CD4-positive, alpha-beta T cell treated with Interferon gamma for 1 hour (primary cell): ENCODE measurements around the gene RNASEH2B.

Experiments
- DNase-seq: peaks from one replicate; pipeline ENCODE4 v3.0.0-alpha.2; 2020

The RNASEH2B gene

DNA sequence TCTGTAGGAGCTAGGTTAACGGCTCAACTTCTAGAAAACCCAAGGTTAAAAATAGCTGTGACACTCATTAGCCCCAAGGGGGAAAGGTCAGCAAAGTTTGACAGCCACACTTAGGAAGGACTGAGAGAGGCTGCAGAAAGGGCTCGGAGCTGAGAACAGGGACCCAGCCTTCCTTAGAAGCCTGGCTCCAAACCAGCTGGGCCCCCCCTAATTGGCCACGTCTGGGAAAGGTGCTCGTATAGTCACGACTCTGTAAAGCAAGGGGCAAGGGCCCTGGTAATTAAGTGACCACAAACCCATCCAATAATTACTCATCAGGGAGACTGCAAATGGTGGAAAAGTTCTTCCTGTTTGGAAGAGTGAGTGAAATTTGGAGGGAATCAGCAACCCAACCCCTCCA is 90.5 kb downstream of the RNASEH2B start:
- DNase-seq = no peak

DNA sequence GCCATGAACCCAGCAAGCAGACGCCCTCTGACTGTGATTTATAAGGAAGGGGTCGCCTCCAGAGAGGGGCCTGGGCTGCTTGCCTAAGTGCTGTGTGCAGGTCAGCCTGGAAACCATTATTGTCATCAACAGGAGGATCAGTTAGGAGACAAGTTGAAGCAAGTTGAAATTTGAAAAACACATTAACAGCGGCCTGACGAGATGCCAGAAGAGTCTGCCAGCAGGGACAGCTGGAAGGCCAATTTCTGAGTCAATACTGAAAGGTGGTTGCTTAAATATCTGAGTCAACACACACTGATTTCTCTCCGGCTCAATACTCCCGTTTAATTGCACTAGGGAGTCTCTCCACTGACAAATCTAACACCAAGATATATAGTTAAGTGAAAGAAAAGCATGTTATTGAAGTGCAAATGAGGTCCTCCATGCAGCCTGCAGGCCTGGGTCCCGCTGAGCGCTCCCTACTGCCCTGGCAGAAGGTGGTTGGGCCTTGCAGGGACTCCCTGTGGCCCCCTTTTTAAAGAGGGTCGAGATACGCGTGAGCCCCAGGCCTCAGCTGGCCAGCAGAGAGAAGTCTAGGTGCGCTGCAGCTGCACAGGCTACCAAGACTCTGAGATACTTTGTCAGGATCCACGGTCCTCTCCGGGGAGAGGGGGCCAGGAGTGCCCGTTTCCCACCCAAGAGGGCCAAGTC is 91.1 kb downstream of the RNASEH2B start:
- no peak for DNase-seq

DNA sequence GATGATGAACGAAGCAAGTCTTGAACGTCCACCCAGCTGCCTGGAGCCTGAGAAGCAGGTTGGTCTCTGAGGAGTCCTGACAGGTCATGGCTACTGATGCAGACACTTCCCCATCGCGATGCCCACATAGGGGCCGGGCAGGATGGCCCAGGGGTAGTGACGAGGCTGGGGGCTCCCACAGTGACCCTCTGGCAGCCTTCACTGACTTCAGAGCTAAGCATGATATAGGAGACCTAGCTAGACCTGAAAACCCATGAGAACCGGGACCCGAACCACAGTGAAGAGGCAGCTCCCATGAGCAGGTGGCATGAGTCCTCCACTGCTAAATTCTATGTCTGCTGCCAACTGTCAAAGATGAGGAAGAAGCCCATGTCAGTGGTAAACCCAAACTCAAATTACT is 91.7 kb downstream of the RNASEH2B start:
- DNase-seq = no peak

DNA sequence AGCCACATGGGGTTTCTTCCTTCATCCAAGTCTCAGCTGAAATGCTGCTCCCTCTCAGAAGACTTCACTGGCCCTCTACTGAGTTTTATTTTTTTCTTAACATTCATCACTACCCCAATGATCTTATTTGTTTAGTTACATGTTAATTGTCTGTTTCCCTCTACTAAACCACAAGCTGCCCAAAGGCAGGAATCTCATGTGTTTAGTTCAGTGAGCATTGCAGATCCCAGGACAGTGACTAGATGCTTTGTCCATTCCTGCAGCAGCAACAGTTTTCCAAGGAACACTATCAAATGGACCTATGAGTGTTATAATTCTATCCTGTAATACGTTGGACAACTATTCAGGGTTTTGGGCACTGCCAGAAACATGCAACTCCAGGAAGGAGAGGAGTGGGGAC is 93.1 kb downstream of the RNASEH2B start:
- no peak for DNase-seq

DNA sequence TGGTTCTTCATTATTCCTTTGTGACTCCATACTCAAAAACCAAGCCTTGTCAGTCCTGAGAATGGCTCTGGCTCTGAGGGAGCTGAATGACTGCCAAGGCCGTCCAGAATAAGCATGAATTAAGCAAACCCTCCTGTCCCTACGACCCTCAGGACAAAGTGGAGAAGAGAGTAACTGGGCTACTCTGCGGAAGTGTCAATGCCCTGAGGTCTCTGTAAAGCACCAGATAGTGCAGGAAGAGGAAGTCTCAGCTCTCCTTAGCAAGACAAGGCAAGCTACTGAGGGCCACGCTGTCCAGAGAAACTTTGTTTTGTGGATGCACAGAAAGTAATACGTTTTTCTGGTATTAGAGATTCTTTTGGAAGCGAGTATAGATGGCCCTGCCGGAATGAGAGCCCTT is 94.1 kb downstream of the RNASEH2B start:
- no peak for DNase-seq

DNA sequence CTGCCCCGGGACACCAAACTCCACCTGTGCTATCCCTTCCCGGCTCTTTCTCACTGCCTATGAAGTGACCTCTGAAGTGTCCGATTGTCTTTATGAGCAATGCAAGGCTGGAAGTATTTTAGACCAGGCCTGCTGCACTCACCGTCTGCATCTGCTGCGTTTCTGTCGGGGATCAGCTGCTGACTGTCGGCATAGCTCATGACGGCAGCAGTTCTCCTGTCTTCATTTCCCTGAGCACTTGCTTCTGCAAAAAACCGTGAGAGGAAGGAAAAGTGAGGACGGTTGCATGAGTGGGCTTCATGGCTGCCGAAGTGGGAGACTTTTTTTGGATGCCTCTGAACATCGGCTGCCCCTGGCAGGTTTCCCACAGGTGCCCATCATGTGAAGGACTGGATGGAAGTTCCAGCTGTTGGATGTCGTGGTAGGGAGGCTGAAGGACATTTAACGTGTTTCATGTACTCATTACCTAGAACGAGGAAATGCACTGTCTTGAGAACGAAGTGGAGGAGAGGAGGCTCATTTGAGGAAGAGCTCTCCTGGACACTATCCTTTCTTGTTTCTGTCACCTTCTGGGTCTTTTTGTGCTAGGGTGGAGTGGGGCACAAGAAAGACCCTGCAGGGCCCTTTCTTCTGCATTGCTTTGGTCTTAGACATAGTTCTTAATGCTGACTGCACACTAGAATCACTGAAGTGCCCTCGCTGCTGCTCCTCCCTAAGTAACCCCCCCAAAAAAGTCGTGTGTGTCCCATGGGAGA is 94.7 kb downstream of the RNASEH2B start:
- no peak for DNase-seq

DNA sequence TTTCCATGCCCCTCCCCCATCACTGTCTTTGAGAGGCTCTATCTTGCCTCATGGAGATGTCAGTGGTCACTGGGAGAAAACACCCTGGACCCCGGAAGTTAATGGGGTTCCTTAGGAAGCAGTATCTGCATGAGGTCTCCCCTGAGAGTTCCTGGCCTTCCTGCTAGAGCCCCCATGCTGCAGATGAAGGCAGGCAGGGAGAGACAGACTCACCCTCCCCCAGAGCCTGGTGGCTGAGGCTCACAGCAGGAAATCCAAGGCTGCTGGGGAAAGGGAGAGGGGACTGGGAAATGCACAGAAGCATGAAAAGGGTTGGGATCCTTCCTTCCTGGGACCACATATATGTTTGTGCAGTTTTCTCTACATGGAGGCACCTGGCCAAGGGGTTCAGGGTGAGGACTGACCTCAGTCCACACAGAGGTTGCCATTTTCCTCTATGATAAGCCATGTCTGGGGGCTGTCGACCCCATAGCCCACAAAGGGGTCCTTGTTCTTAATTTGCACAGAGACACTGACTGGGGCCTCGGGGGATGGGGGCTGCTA is 95.4 kb downstream of the RNASEH2B start:
- DNase-seq = no peak

DNA sequence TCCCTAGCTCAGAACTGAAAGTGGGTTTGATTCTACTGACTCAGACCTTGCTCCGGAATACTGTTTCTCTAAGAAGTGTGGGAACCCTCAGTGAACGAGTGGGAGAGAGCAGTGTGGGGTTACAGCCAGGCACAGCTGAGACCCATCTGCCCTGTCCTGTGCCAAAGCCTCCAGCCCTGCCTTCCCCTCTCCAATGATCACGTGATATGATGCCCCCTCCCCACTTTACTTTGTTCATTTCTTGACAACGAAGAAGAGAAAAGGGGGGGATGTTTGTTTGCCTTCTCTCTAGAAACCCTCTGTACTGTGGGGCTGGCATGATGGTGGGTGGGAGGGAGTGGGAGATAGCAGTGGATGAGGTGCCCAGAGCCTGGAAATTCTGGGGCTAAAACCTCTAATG is 96.0 kb downstream of the RNASEH2B start:
- DNase-seq = no peak
